Measurements from ENCODE around the gene AK2.

DNA sequence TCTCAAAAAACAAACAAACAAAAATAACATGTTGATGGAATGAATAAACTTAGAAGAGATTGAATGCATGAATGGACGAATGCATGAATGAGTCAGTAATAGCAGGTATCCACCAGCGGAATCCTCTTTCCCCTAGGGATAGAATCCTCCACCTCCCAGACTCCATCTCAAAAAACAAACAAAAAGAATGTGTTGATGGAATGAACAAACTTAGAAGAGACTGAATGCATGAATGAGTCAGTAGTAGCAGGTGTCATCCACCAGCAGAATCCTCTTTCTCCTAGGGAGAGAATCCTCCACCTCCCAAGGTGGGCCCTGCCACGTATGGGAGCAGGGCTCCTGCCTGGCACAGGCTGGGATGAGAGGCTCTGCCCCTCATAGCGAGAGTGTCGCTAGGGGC lies 45.3 kb downstream of the AK2 start:
- TF ChIP-seq POLR2A (IDR thresholded peaks at IDR 0.05; ENCODE audit: low read depth, low read length) (no peak), POLR2AphosphoS5 (IDR thresholded peaks at IDR 0.05; ENCODE audit: low read depth, low read length) (no peak), PAX5 (IDR thresholded peaks at IDR 0.05; ENCODE audit: insufficient read depth, low read length, severe bottlenecking) (no peak), SPI1 (IDR thresholded peaks at IDR 0.05; ENCODE audit: low read depth, low read length) (no peak), TAF1 (IDR thresholded peaks at IDR 0.05; ENCODE audit: low read depth, low read length) (no peak)
